Panc1 (cell line): ENCODE measurements around the gene ERCC2.

Source experiments
- POLR2AphosphoS5 ChIP-seq: IDR thresholded peaks from 2 replicates; pipeline ENCODE4 v1.6.1; 2012; ENCODE audit warnings: mild to moderate bottlenecking, low read depth, low read length, moderate library complexity
- TCF7L2 ChIP-seq: IDR thresholded peaks from 2 replicates; pipeline ENCODE4 v1.6.1; 2011; ENCODE audit warnings: mild to moderate bottlenecking, low read depth, low read length, inconsistent platforms
- TF ChIP-seq, protein P1 (sequence below): fragments of 450-650 bp; IDR thresholded peaks from 2 replicates; pipeline ENCODE4 v1.5.1; 2017; ENCODE audit warnings: mild to moderate bottlenecking
- TF ChIP-seq, protein P2 (sequence below), 2 experiments: IDR thresholded peaks; 2 replicates each; pipeline ENCODE4 v1.6.1; 2011 to 2012; ENCODE audit warnings: low read depth in 2 of 2, control low read depth in 1 of 2, low read length in 1 of 2, mild to moderate bottlenecking in 1 of 2, moderate library complexity in 1 of 2; ENCODE audit not compliant: insufficient read depth in 1 of 2

DNA sequence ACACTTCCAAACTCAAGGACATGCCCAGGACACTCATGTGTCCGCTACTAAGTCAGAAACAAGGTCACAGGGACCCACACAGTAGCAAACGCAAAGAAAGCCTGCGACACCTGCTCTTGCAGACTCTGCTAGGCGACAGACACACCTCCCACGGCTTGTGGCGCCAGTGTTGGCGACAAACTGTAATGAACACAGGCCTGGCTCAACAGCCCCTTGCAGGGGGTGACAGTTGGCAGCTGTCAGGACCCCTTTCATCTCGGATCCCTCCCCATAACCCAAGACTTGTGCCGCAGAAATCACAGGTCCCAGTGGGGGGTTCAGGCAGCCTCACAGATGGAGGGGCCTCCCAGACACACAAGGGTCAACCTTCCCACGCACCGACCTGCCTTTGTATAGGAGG, 48.1 kb downstream of the ERCC2 start:
- TF ChIP-seq, protein P1, sequence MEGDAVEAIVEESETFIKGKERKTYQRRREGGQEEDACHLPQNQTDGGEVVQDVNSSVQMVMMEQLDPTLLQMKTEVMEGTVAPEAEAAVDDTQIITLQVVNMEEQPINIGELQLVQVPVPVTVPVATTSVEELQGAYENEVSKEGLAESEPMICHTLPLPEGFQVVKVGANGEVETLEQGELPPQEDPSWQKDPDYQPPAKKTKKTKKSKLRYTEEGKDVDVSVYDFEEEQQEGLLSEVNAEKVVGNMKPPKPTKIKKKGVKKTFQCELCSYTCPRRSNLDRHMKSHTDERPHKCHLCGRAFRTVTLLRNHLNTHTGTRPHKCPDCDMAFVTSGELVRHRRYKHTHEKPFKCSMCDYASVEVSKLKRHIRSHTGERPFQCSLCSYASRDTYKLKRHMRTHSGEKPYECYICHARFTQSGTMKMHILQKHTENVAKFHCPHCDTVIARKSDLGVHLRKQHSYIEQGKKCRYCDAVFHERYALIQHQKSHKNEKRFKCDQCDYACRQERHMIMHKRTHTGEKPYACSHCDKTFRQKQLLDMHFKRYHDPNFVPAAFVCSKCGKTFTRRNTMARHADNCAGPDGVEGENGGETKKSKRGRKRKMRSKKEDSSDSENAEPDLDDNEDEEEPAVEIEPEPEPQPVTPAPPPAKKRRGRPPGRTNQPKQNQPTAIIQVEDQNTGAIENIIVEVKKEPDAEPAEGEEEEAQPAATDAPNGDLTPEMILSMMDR, result no peak
- TF ChIP-seq TCF7L2 (no peak), POLR2AphosphoS5 (no peak)
- TF ChIP-seq, protein P2, sequence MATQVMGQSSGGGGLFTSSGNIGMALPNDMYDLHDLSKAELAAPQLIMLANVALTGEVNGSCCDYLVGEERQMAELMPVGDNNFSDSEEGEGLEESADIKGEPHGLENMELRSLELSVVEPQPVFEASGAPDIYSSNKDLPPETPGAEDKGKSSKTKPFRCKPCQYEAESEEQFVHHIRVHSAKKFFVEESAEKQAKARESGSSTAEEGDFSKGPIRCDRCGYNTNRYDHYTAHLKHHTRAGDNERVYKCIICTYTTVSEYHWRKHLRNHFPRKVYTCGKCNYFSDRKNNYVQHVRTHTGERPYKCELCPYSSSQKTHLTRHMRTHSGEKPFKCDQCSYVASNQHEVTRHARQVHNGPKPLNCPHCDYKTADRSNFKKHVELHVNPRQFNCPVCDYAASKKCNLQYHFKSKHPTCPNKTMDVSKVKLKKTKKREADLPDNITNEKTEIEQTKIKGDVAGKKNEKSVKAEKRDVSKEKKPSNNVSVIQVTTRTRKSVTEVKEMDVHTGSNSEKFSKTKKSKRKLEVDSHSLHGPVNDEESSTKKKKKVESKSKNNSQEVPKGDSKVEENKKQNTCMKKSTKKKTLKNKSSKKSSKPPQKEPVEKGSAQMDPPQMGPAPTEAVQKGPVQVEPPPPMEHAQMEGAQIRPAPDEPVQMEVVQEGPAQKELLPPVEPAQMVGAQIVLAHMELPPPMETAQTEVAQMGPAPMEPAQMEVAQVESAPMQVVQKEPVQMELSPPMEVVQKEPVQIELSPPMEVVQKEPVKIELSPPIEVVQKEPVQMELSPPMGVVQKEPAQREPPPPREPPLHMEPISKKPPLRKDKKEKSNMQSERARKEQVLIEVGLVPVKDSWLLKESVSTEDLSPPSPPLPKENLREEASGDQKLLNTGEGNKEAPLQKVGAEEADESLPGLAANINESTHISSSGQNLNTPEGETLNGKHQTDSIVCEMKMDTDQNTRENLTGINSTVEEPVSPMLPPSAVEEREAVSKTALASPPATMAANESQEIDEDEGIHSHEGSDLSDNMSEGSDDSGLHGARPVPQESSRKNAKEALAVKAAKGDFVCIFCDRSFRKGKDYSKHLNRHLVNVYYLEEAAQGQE (IDR thresholded peaks at IDR 0.05; ENCODE audit: insufficient read depth in 1 of 2, low read depth in 2 of 2, low read length in 1 of 2), result no peak
